Measurements from ENCODE around the gene CACNA1B. TPM values are rescaled to one million over a fixed set of nuclear protein-coding genes. Genes with fewer than 3 reads are reported as not detected.

CACNA1B gene
- total RNA-seq, 1 experiment from 2014 or later, result 7.8 TPM

GRCh38 chr9:137951597-137952490 lies 74.3 kb downstream of the CACNA1B start:
- no peaks in the 10 kb centered on the region for H3K79me2 ChIP-seq (ENCODE audit: insufficient read depth, low read length)
- H4K20me1 ChIP-seq (ENCODE audit: control insufficient read depth, insufficient read depth, insufficient read length), result peaks cover 3% of the 10 kb centered on the region
- H3K27ac ChIP-seq (ENCODE audit: insufficient read length, low read depth, low read length), result no peak overlapping the region
- no peak overlapping the region for H3K4me3 Mint-ChIP-seq
- no peak overlapping the region for H2AK5ac ChIP-seq (ENCODE audit: insufficient read length, low read length)
- no peak overlapping the region for H3K4me2 ChIP-seq (ENCODE audit: insufficient read depth, insufficient read length, low read length)
- no peaks in the 10 kb centered on the region for H3K4me1 Mint-ChIP-seq
- H2BK12ac ChIP-seq (ENCODE audit: insufficient read length, low read depth, low read length), result no peak overlapping the region
- no peak overlapping the region for H3K14ac ChIP-seq (ENCODE audit: insufficient read depth, low read length)
- H2BK5ac ChIP-seq (ENCODE audit: insufficient read length, low read length), result no peak overlapping the region
- no peak overlapping the region for H2BK15ac ChIP-seq (ENCODE audit: low read depth, low read length)
- TF ChIP-seq, protein P1, sequence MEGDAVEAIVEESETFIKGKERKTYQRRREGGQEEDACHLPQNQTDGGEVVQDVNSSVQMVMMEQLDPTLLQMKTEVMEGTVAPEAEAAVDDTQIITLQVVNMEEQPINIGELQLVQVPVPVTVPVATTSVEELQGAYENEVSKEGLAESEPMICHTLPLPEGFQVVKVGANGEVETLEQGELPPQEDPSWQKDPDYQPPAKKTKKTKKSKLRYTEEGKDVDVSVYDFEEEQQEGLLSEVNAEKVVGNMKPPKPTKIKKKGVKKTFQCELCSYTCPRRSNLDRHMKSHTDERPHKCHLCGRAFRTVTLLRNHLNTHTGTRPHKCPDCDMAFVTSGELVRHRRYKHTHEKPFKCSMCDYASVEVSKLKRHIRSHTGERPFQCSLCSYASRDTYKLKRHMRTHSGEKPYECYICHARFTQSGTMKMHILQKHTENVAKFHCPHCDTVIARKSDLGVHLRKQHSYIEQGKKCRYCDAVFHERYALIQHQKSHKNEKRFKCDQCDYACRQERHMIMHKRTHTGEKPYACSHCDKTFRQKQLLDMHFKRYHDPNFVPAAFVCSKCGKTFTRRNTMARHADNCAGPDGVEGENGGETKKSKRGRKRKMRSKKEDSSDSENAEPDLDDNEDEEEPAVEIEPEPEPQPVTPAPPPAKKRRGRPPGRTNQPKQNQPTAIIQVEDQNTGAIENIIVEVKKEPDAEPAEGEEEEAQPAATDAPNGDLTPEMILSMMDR (conservative IDR thresholded peaks at IDR 0.05), result no peak
- H3K4me1 ChIP-seq (ENCODE audit: insufficient read depth, low read length), result no peaks in the 10 kb centered on the region
- H3K9ac ChIP-seq (ENCODE audit: extremely low read depth, insufficient read length, low read length), result no peak overlapping the region
- no peak overlapping the region for H2AFZ ChIP-seq (ENCODE audit: low read length)
- no peaks in the 10 kb centered on the region for H3K23me2 ChIP-seq (ENCODE audit: insufficient read length, low read depth, low read length, poor library complexity, severe bottlenecking)
- H4K5ac ChIP-seq (ENCODE audit: insufficient read length, low read depth, low read length), result no peak overlapping the region
- no peak overlapping the region for H3K56ac ChIP-seq (ENCODE audit: insufficient read length, low read depth, low read length)
- H2BK20ac ChIP-seq (ENCODE audit: low read depth, low read length, poor library complexity, severe bottlenecking), result no peak overlapping the region
- no peak overlapping the region for H3K18ac ChIP-seq (ENCODE audit: insufficient read length, low read depth, low read length)
- no peaks in the 10 kb centered on the region for H3K79me1 ChIP-seq (ENCODE audit: insufficient read depth, low read depth, low read length, poor library complexity, severe bottlenecking)
- H2BK120ac ChIP-seq (ENCODE audit: low read depth, low read length, poor library complexity, severe bottlenecking), result no peak overlapping the region
- peaks cover 16% of the 10 kb centered on the region for H3K9me3 ChIP-seq (ENCODE audit: control insufficient read depth, low read depth, low read length)
- no peak overlapping the region for H3T11ph ChIP-seq (ENCODE audit: low read length)
- no peaks in the 10 kb centered on the region for H3K27me3 Mint-ChIP-seq (ENCODE audit: low read depth)
- H3K27ac Mint-ChIP-seq, result peak overlapping the region in 1 of 3 experiments; percentile 77; a peak in 2 of 7 replicates
- H3K9me3 Mint-ChIP-seq, result peaks cover under 1 to 9% of the 10 kb centered on the region in 2 experiments; a peak in 4 of 5 replicates
- H4K8ac ChIP-seq (replicated peaks; ENCODE audit: insufficient read length, low read depth, low read length), result no peak overlapping the region
- H3K4ac ChIP-seq (ENCODE audit: low read depth, low read length), result no peak overlapping the region
- peaks cover 8 to 21% (median 17%) of the 10 kb centered on the region in 3 experiments for H3K36me3 Mint-ChIP-seq (ENCODE audit: insufficient read depth in 1 of 3, low read depth in 3 of 3)
- no peaks in the 10 kb centered on the region for H3K27me3 ChIP-seq (ENCODE audit: insufficient read depth, low read length)
- WGBS (ENCODE audit: extremely low coverage, insufficient read length, low lambda C conversion rate), result no CpG with 5 or more reads among the region's 12 CpGs
- no peak overlapping the region for H4K91ac ChIP-seq (ENCODE audit: insufficient read length, low read depth, low read length)
- no peak overlapping the region for H3K23ac ChIP-seq (ENCODE audit: insufficient read length, low read depth, low read length)
- DNase-seq, result no peak
